HL-60 (cell line): Measurements from ENCODE around the gene MYLIP.

ENCODE experiments used
- CTCF ChIP-seq: IDR thresholded peaks from one replicate; pipeline ENCODE4 v1.5.1; 2011; ENCODE audit warnings: low read length, control low read depth, inconsistent platforms; ENCODE audit not compliant: insufficient read depth
- POLR2AphosphoS5 ChIP-seq: IDR thresholded peaks from 2 replicates; pipeline ENCODE4 v1.6.1; 2012; ENCODE audit warnings: low read depth

GRCh38 chr6:16103722-16104121 lies 25.2 kb upstream of the MYLIP start:
- no peak for TF ChIP-seq CTCF
- no peak for TF ChIP-seq POLR2AphosphoS5
